ENCODE results near the gene ICOS.

The ICOS gene

DNA sequence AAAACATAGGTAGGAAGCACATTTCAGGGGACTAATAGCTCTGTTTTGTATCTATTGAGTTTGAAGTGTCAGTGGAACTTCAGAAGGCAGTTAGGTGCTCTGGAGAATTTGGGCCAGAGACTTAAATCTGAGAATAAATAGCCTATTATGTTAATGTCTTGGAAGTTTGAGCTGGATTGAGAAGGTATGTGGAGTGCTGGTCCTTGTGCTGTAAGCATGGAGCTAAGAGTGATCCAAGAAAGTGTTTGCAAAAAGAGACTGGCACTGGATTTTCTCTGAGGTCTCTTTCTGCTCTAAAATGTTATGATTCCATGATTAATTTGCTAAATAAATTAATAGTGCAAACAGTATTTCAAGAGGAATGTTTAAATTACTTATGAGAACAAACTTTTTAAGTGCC is 63.3 kb downstream of the ICOS start:
- TF ChIP-seq, protein P1, sequence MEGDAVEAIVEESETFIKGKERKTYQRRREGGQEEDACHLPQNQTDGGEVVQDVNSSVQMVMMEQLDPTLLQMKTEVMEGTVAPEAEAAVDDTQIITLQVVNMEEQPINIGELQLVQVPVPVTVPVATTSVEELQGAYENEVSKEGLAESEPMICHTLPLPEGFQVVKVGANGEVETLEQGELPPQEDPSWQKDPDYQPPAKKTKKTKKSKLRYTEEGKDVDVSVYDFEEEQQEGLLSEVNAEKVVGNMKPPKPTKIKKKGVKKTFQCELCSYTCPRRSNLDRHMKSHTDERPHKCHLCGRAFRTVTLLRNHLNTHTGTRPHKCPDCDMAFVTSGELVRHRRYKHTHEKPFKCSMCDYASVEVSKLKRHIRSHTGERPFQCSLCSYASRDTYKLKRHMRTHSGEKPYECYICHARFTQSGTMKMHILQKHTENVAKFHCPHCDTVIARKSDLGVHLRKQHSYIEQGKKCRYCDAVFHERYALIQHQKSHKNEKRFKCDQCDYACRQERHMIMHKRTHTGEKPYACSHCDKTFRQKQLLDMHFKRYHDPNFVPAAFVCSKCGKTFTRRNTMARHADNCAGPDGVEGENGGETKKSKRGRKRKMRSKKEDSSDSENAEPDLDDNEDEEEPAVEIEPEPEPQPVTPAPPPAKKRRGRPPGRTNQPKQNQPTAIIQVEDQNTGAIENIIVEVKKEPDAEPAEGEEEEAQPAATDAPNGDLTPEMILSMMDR (IDR thresholded peaks at IDR 0.05; ENCODE audit: low read length), result no peak
- no peak for TF ChIP-seq EZH2 (IDR thresholded peaks at IDR 0.05; ENCODE audit: borderline replicate concordance, low read length)
- Histone ChIP-seq H3K4me1 (ENCODE audit: insufficient read depth, low read length, severe bottlenecking) (no peaks in the 10 kb centered on the region), H3K4me2 (ENCODE audit: low read length) (no peak overlapping the region), H2AFZ (ENCODE audit: low read length) (no peak overlapping the region), H3K9me3 (ENCODE audit: low read length) (no peaks in the 10 kb centered on the region), H3K9me2 (ENCODE audit: low read depth, low read length) (no peaks in the 10 kb centered on the region), H3K27me3 (ENCODE audit: insufficient read depth, low read length) (no peaks in the 10 kb centered on the region), H3K9ac (ENCODE audit: low read length) (no peak overlapping the region), H3F3A (ENCODE audit: insufficient read depth, low read length) (no peaks in the 10 kb centered on the region), H3K79me2 (ENCODE audit: insufficient read depth, low read length) (no peaks in the 10 kb centered on the region), H3K27ac (ENCODE audit: low read depth, low read length, poor library complexity, severe bottlenecking) (no peak overlapping the region), H4K20me1 (ENCODE audit: insufficient read depth, low read length) (no peaks in the 10 kb centered on the region), H3K4me3 (ENCODE audit: low read depth, low read length, poor library complexity, severe bottlenecking) (no peak overlapping the region), H3K36me3 (ENCODE audit: insufficient read depth, low read length) (no peaks in the 10 kb centered on the region)

DNA sequence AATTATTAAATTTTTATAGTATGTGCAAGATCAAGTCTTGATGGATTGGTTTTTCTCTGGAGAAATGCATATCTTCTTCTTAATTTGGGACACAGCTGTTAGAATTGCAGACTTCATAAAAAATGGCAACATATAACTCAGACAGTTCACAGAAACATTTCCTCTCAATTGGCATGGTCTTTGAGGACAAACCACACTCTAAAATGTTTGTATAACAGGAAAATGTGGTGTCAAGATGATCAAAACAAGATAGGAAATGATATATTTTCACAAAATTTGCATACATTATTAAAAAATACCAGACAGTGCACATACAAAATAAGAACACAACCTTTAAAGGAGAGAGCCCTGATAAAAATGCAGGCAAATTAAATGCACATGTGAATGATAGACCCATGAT is 63.9 kb downstream of the ICOS start:
- H3K9me3 ChIP-seq (ENCODE audit: low read length), result no peaks in the 10 kb centered on the region
- no peaks in the 10 kb centered on the region for H3K4me1 ChIP-seq (ENCODE audit: insufficient read depth, low read length, severe bottlenecking)
- no peaks in the 10 kb centered on the region for H4K20me1 ChIP-seq (ENCODE audit: insufficient read depth, low read length)
- H3K36me3 ChIP-seq (ENCODE audit: insufficient read depth, low read length), result no peaks in the 10 kb centered on the region
- no peaks in the 10 kb centered on the region for H3F3A ChIP-seq (ENCODE audit: insufficient read depth, low read length)
- no peaks in the 10 kb centered on the region for H3K27me3 ChIP-seq (ENCODE audit: insufficient read depth, low read length)
- no peak for TF ChIP-seq EZH2 (IDR thresholded peaks at IDR 0.05; ENCODE audit: borderline replicate concordance, low read length)
- TF ChIP-seq, protein P1 (IDR thresholded peaks at IDR 0.05; ENCODE audit: low read length), result no peak
- no peaks in the 10 kb centered on the region for H3K79me2 ChIP-seq (ENCODE audit: insufficient read depth, low read length)
- no peak overlapping the region for H3K27ac ChIP-seq (ENCODE audit: low read depth, low read length, poor library complexity, severe bottlenecking)
- H3K9me2 ChIP-seq (ENCODE audit: low read depth, low read length), result no peaks in the 10 kb centered on the region
- H3K9ac ChIP-seq (ENCODE audit: low read length), result no peak overlapping the region
- no peak overlapping the region for H2AFZ ChIP-seq (ENCODE audit: low read length)
- no peak overlapping the region for H3K4me2 ChIP-seq (ENCODE audit: low read length)
- no peak overlapping the region for H3K4me3 ChIP-seq (ENCODE audit: low read depth, low read length, poor library complexity, severe bottlenecking)

DNA sequence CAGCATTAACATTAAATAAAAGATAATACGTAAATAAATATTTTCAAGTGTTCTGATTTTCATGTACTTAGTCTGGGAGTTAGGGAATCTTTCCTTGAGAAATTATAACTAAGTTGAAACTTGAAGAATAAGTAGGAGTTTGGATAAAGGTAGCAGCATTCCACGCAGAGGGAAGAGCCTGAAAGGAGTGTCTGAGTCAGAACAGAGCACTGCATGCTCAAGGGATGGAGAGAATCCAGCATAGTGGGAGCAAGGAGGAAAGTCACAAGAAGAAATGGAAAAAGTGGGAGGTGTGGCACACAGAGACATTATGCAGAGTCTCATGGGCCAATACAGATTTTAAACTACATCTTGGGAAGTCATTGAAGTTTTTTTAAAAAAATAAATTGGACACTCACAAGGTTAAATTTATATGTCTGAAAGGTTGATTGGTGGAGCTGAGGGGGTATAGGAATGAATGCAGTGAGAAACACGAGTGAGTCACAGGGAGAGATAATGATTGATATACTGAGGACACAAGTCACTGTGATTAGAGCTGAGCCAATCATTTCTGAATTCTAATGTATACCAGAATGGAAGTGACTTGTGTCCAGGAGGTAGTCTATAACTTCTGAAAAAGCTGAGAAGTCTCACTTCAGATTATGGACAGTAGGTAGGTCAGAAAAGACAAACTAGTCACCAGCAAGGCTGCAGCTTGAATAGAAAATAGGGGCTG is 66.9 kb downstream of the ICOS start:
- no peaks in the 10 kb centered on the region for H4K20me1 ChIP-seq (ENCODE audit: insufficient read depth, low read length)
- H3K9me3 ChIP-seq (ENCODE audit: low read length), result no peaks in the 10 kb centered on the region
- H3K4me1 ChIP-seq (ENCODE audit: insufficient read depth, low read length, severe bottlenecking), result no peaks in the 10 kb centered on the region
- H3K27ac ChIP-seq (ENCODE audit: low read depth, low read length, poor library complexity, severe bottlenecking), result no peak overlapping the region
- H2AFZ ChIP-seq (ENCODE audit: low read length), result no peak overlapping the region
- H3F3A ChIP-seq (ENCODE audit: insufficient read depth, low read length), result no peaks in the 10 kb centered on the region
- no peaks in the 10 kb centered on the region for H3K9me2 ChIP-seq (ENCODE audit: low read depth, low read length)
- H3K4me2 ChIP-seq (ENCODE audit: low read length), result no peak overlapping the region
- H3K27me3 ChIP-seq (ENCODE audit: insufficient read depth, low read length), result no peaks in the 10 kb centered on the region
- H3K36me3 ChIP-seq (ENCODE audit: insufficient read depth, low read length), result no peaks in the 10 kb centered on the region
- TF ChIP-seq, protein P1 (IDR thresholded peaks at IDR 0.05; ENCODE audit: low read length), result no peak
- TF ChIP-seq EZH2 (IDR thresholded peaks at IDR 0.05; ENCODE audit: borderline replicate concordance, low read length), result no peak
- no peaks in the 10 kb centered on the region for H3K79me2 ChIP-seq (ENCODE audit: insufficient read depth, low read length)
- no peak overlapping the region for H3K9ac ChIP-seq (ENCODE audit: low read length)
- no peak overlapping the region for H3K4me3 ChIP-seq (ENCODE audit: low read depth, low read length, poor library complexity, severe bottlenecking)

All from OCI-LY1 (cell line).